Activated T-cell treated with anti-CD3 and anti-CD28 coated beads, Interleukin-2, amount 50 U/mL, for 4 hours (primary cell): Measurements from ENCODE around the gene MZF1. TPM values are rescaled to one million over a fixed set of nuclear protein-coding genes. Genes with fewer than 3 reads are reported as not detected.

Source experiments
- ATAC-seq, 2 donors: fragments of 200-7000 bp; cut with Tn5 transposase; one replicate each; pipeline ENCODE4 v1.10.0; 2021
- DNase-seq: peaks from one replicate; pipeline ENCODE4 v3.0.0-alpha.2; 2020
- H3K27me3 Mint-ChIP-seq: one replicate; pipeline ENCODE4 v1.8.0; 2021; ENCODE audit warnings: low read depth, mixed read lengths
- H3K36me3 Mint-ChIP-seq: one replicate; pipeline ENCODE4 v1.8.0; 2022; ENCODE audit warnings: mixed read lengths; ENCODE audit not compliant: insufficient read depth
- H3K4me1 Mint-ChIP-seq: one replicate; pipeline ENCODE4 v1.8.0; 2021; ENCODE audit warnings: low read depth, mixed read lengths
- H3K4me3 Mint-ChIP-seq: one replicate; pipeline ENCODE4 v1.8.0; 2021; ENCODE audit warnings: mild to moderate bottlenecking, moderate library complexity, mixed read lengths
- H3K9me3 Mint-ChIP-seq: one replicate; pipeline ENCODE4 v1.8.0; 2021; ENCODE audit warnings: mixed read lengths
- total RNA-seq, 3 donors: library from RNA; stranded (reverse); gene quantifications; one replicate each; pipeline ENCODE4 v1.2.1, GENCODE V29; 2021

Gene MZF1
- total RNA-seq, 3 donors from 2014 or later: 12.4 to 16.9 (median 12.7) TPM

GRCh38 chr19:58575183-58576041, 2.3 kb upstream of the MZF1 start:
- Mint-ChIP-seq H3K9me3 (no peaks in the 10 kb centered on the region), H3K4me1 (peaks cover 50% of the 10 kb centered on the region), H3K27me3 (no peaks in the 10 kb centered on the region), H3K36me3 (peaks cover 5% of the 10 kb centered on the region), H3K4me3 (peak overlapping the region; percentile 97)
- DNase-seq: peak; percentile 64
- ATAC-seq: peak; percentile 40 to 42

GRCh38 chr19:58573658-58574164, 576 bp upstream of the MZF1 start:
- Mint-ChIP-seq H3K9me3 (no peaks in the 10 kb centered on the region), H3K4me1 (peaks cover 43% of the 10 kb centered on the region), H3K27me3 (no peaks in the 10 kb centered on the region), H3K36me3 (peaks cover 7% of the 10 kb centered on the region), H3K4me3 (peak overlapping the region; percentile 97)
- no peak for ATAC-seq
- no peak for DNase-seq

- Mint-ChIP-seq H3K4me3 (peak overlapping the region; percentile 97), H3K4me1 (peaks cover 31% of the 10 kb centered on the region), H3K27me3 (no peaks in the 10 kb centered on the region), H3K9me3 (no peaks in the 10 kb centered on the region), H3K36me3 (peaks cover 12% of the 10 kb centered on the region)
- ATAC-seq (no peak), DNase-seq (peak; percentile 1)
Observed at GRCh38 chr19:58572026-58572817, 913 bp downstream of the MZF1 start.

GRCh38 chr19:58571575-58571947, 1.6 kb downstream of the MZF1 start:
- Mint-ChIP-seq H3K9me3 (no peaks in the 10 kb centered on the region), H3K4me3 (peak overlapping the region; percentile 97), H3K36me3 (peaks cover 12% of the 10 kb centered on the region), H3K27me3 (no peaks in the 10 kb centered on the region), H3K4me1 (peaks cover 31% of the 10 kb centered on the region)
- DNase-seq: peak; percentile 3
- ATAC-seq: no peak

- DNase-seq: peak; percentile 4
- H3K27me3 Mint-ChIP-seq: no peaks in the 10 kb centered on the region
- H3K36me3 Mint-ChIP-seq: peaks cover 12% of the 10 kb centered on the region
- H3K9me3 Mint-ChIP-seq: no peaks in the 10 kb centered on the region
- no peak overlapping the region for H3K4me3 Mint-ChIP-seq
- no peak for ATAC-seq
- peaks cover 30% of the 10 kb centered on the region for H3K4me1 Mint-ChIP-seq
Observed at GRCh38 chr19:58570770-58571574, 2.2 kb downstream of the MZF1 start.

GRCh38 chr19:58569943-58570670, 3.0 kb downstream of the MZF1 start:
- Mint-ChIP-seq H3K27me3 (no peaks in the 10 kb centered on the region), H3K4me3 (no peak overlapping the region), H3K36me3 (peaks cover 12% of the 10 kb centered on the region), H3K9me3 (no peaks in the 10 kb centered on the region), H3K4me1 (peaks cover 25% of the 10 kb centered on the region)
- ATAC-seq (no peak), DNase-seq (peak; percentile 4)

- H3K27me3 Mint-ChIP-seq: no peaks in the 10 kb centered on the region
- H3K9me3 Mint-ChIP-seq: no peaks in the 10 kb centered on the region
- H3K36me3 Mint-ChIP-seq: peaks cover 12% of the 10 kb centered on the region
- H3K4me3 Mint-ChIP-seq: no peak overlapping the region
- no peak for DNase-seq
- ATAC-seq: no peak
- H3K4me1 Mint-ChIP-seq: peaks cover 22% of the 10 kb centered on the region
Observed at GRCh38 chr19:58569191-58569942, 3.8 kb downstream of the MZF1 start.

- Mint-ChIP-seq H3K36me3 (peaks cover 12% of the 10 kb centered on the region), H3K4me1 (peaks cover 23% of the 10 kb centered on the region), H3K4me3 (no peak overlapping the region), H3K27me3 (no peaks in the 10 kb centered on the region), H3K9me3 (no peaks in the 10 kb centered on the region)
- ATAC-seq: no peak
- no peak for DNase-seq
Observed at GRCh38 chr19:58568453-58569130, 4.5 kb downstream of the MZF1 start.

- Mint-ChIP-seq H3K27me3 (no peaks in the 10 kb centered on the region), H3K4me3 (no peak overlapping the region), H3K36me3 (peaks cover 11% of the 10 kb centered on the region), H3K9me3 (no peaks in the 10 kb centered on the region), H3K4me1 (peaks cover 24% of the 10 kb centered on the region)
- ATAC-seq: no peak
- no peak for DNase-seq
Observed at GRCh38 chr19:58566989-58567388, 6.1 kb downstream of the MZF1 start.

- DNase-seq: no peak
- Mint-ChIP-seq H3K4me1 (peaks cover 38% of the 10 kb centered on the region), H3K4me3 (peak overlapping the region; percentile 16), H3K9me3 (no peaks in the 10 kb centered on the region), H3K36me3 (peaks cover 6% of the 10 kb centered on the region), H3K27me3 (no peaks in the 10 kb centered on the region)
- no peak for ATAC-seq
Observed at GRCh38 chr19:58563823-58564222, 9.3 kb downstream of the MZF1 start.

- Mint-ChIP-seq H3K9me3 (no peaks in the 10 kb centered on the region), H3K27me3 (no peaks in the 10 kb centered on the region), H3K36me3 (peaks cover 4% of the 10 kb centered on the region), H3K4me3 (peak overlapping the region; percentile 76), H3K4me1 (peaks cover 39% of the 10 kb centered on the region)
- DNase-seq: no peak
- no peak for ATAC-seq
Observed at GRCh38 chr19:58563034-58563573, 10.0 kb downstream of the MZF1 start.
